ENCODE data around the gene LEMD2.

The LEMD2 gene

DNA sequence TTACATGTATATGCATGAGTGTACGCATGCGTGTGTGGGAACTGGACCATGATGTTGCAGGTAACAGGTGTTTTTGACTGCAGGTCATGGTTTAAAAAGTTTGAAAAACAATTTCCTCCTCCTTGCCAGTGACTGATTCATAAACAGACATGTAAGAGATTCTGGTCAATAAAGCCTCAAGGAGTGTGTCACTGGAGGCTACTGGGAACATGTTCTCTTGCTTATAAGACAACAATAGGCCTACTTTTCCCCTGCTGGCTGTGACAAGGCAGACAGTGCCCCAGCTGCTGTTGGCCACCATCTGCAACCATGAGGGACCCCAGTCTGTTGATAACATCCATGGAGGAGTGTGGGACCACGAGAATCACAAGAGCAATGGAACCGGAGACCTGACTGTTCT, 12.7 kb downstream of the LEMD2 start:
- DNase-seq (ENCODE audit: low read depth, low spot score) = no peak
- H3K4me3 ChIP-seq (ENCODE audit: low read depth, low read length) = no peak overlapping the region
- TF ChIP-seq, protein P1, sequence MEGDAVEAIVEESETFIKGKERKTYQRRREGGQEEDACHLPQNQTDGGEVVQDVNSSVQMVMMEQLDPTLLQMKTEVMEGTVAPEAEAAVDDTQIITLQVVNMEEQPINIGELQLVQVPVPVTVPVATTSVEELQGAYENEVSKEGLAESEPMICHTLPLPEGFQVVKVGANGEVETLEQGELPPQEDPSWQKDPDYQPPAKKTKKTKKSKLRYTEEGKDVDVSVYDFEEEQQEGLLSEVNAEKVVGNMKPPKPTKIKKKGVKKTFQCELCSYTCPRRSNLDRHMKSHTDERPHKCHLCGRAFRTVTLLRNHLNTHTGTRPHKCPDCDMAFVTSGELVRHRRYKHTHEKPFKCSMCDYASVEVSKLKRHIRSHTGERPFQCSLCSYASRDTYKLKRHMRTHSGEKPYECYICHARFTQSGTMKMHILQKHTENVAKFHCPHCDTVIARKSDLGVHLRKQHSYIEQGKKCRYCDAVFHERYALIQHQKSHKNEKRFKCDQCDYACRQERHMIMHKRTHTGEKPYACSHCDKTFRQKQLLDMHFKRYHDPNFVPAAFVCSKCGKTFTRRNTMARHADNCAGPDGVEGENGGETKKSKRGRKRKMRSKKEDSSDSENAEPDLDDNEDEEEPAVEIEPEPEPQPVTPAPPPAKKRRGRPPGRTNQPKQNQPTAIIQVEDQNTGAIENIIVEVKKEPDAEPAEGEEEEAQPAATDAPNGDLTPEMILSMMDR (IDR thresholded peaks at IDR 0.05; ENCODE audit: insufficient read depth, low read length, missing control alignments) = no peak
- POLR2A ChIA-PET = no interaction called here
- CTCF ChIA-PET = interaction anchor here (0.8 to 11.6 kb wide), 4 partner anchors 7 to 252 kb away, joined by 3 to 231 read pairs (median 5); partner anchors contain the start of gene LEMD2

DNA sequence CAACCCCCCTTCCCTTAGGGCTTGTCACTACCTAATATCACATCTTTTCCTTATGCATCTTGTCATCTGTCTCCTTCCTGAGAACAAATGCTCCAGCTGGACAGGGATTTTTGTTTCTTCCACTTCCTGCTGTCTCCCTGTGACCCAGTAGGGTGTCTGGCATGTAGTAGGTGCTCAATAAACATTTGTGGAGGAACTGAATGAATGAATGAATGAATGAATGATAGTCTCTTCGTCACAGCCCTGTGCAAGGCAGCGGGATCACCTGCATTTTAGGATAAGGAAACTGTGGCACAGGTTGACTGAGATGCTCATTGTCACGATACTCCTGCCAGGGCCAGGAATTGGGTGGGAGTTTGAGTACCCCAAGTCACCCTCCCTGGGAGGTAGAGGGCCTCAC, 14.2 kb downstream of the LEMD2 start:
- ChIA-PET POLR2A (interaction anchor here (0.7 kb wide), 1 partner anchor 228 kb away, joined by 3 read pairs; no protein-coding TSS in a partner anchor), CTCF (interaction anchor here (1.1 to 11.6 kb wide), 4 partner anchors 8 to 253 kb away, joined by 3 to 231 read pairs (median 4); partner anchors contain the start of gene LEMD2)
- no peak overlapping the region for H3K4me3 ChIP-seq (ENCODE audit: low read depth, low read length)
- DNase-seq (ENCODE audit: low read depth, low spot score) = no peak
- TF ChIP-seq, protein P1 (IDR thresholded peaks at IDR 0.05; ENCODE audit: insufficient read depth, low read length, missing control alignments) = no peak

DNA sequence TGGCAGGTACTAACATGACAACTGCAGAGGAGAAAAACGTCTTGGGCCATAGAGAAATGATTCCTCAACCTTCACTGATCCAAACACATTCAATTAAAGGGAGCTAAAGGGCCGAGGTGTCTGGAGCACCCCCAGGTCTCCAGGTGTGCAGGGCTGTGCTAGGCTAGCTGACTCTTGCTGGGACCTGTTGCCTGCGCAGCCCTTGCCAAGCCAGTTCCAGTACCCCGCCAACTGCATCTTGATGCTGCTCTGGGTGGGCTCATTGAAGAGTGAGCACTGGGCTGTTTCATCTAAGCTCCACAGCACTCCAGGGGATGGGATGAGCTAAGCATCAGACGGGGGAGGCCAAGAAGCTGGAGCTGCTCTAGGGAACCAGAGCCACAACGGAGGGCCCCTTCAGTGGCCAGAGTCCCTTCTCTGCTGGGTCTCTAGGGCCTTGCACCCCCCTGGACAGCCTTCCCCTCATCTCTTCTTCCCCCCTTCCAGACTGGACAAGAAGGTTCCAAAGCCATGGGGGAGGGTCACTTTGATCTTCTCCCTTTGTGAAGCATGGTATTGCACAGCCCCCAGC, 15.9 kb downstream of the LEMD2 start:
- ChIA-PET CTCF (interaction anchor here (1.5 to 23.3 kb wide), 13 partner anchors 10 to 384 kb away, joined by 3 to 584 read pairs (median 12); partner anchors contain the start of genes IP6K3, LEMD2 and UQCC2), POLR2A (interaction anchor here (0.7 to 2.6 kb wide), 3 partner anchors 9 to 27 kb away, joined by 5 to 14 read pairs (median 6); partner anchors contain the start of gene IP6K3)
- TF ChIP-seq, protein P1 (IDR thresholded peaks at IDR 0.05; ENCODE audit: insufficient read depth, low read length, missing control alignments) = no peak
- DNase-seq (ENCODE audit: low read depth, low spot score) = no peak
- no peak overlapping the region for H3K4me3 ChIP-seq (ENCODE audit: low read depth, low read length)

DNA sequence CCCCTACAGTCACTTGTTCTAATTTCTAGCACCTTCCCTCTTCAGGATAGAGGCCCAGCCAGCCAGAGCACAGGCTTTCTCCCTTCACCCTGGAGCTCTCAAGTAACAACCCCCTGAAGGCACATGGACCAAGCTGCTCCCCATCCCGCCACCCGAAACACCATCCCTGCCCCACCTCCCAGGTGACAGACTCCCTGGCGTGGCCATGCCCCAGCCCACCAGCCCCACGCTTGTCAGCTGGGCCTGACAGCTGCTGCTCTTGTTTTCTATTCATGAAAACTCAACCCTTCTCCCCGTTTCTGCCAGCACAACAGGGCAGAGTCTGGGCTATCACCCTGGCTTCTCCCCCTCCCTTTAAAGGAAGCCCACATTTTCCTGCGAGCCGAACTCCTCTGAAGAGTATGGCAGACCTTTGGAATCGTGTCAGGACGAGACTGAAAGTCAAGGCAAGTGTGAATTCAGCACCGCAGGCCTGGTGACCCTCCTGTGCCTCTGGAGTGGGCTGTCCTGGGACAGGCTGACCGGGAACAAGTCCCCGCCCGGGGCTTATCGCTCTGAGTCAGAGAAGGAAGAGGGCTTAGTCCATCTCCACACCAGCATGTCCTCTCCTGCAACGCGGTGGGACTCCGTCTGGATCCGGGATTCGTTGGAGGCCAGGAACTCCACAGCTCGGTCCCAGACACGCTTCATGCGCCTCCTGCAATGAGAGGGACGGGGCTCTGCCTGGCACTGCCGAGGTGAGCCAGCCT, 16.7 kb downstream of the LEMD2 start:
- POLR2A ChIA-PET = interaction anchor here (0.6 to 2.6 kb wide), 14 partner anchors 10 to 255 kb away, joined by 3 to 15 read pairs (median 6); partner anchors contain the start of genes BAK1, IP6K3, LEMD2 and UQCC2
- no peak overlapping the region for H3K4me3 ChIP-seq (ENCODE audit: low read depth, low read length)
- TF ChIP-seq, protein P1 (IDR thresholded peaks at IDR 0.05; ENCODE audit: insufficient read depth, low read length, missing control alignments) = no peak
- CTCF ChIA-PET = interaction anchor here (0.9 to 23.3 kb wide), 34 partner anchors 10 to 390 kb away, joined by 3 to 584 read pairs (median 5); partner anchors contain the start of genes BAK1, IP6K3, LEMD2 and UQCC2
- no peak for DNase-seq (ENCODE audit: low read depth, low spot score)

DNA sequence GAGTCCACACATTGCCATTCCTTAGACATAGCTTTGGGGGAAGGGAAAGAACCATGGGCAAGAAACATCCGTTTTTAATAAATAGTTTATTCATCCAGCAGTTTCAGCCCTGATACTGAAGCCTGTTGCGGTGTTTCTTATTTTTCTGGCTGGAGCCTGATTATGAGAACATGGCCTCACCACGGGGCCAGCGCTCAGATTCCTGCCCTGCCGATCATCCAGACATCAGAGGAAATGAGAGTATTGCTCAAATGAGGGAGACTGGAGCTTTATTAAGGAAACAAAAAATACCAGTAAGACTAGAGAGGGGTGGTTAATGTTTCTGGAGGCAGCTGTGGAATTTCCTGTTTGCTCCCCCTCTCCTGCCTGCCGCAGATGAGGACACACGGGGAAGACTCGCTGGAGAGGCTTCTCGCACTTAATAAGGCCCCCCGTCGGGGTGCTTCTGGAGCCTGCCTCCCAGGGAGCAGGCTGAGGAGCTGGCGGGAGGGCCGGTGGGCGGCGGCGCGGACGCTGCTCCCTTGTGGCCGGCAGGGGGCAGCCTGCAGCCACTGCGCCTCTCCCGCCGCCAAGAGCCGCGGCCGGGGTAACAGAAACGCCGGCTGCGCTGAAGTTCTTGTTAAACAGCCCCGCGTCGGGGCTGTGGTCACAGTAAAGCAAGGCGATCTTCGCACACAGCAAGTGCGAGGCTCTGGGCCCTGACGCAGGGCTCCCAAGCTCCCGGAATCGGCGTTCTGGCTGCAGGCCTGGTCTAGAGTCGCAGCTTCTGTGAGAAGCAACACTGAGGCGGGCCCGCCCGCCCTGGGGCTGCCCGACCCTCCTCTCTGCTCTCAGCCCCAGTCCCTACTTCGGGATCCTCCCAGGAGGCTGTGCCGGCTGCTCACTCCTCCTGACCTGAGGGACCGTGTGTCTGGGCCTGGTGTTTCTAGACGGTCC, 17.5 kb downstream of the LEMD2 start:
- peak overlapping the region; percentile 23; the same call in 1 of the 2 replicates for H3K4me3 ChIP-seq (ENCODE audit: low read depth, low read length)
- TF ChIP-seq, protein P1 (IDR thresholded peaks at IDR 0.05; ENCODE audit: insufficient read depth, low read length, missing control alignments) = peak; percentile 92
- ChIA-PET POLR2A (interaction anchor here (0.6 to 2.6 kb wide), 17 partner anchors 7 to 374 kb away, joined by 3 to 15 read pairs (median 4); partner anchors contain the start of genes BAK1, IP6K3, LEMD2 and UQCC2), CTCF (interaction anchor here (0.7 to 23.3 kb wide), 41 partner anchors 9 to 395 kb away, joined by 3 to 584 read pairs (median 5); partner anchors contain the start of genes BAK1, IP6K3, LEMD2 and UQCC2)
- peak; percentile 98 for DNase-seq (ENCODE audit: low read depth, low spot score)

Data from AG04449 (cell line).